ENCODE results near the gene PTPRG.
A peak's percentile ranks its signal among the peaks of the same experiment; 100 is the strongest.

The PTPRG gene

GRCh38 chr3:61828184-61828874 lies 267.0 kb downstream of the PTPRG start:
- H3K14ac ChIP-seq (ENCODE audit: low read length): no peak overlapping the region
- H3K36me3 ChIP-seq (ENCODE audit: control insufficient read depth in 1 of 2, insufficient read depth in 2 of 2, low read length in 2 of 2): no peaks in the 10 kb centered on the region
- no peaks in the 10 kb centered on the region for H3K9me3 ChIP-seq (ENCODE audit: insufficient read depth, low read depth, low read length)
- H3K23ac ChIP-seq (ENCODE audit: low read length): no peak overlapping the region
- peak; percentile 24 to 59 for DNase-seq
- no peak overlapping the region for H3K4ac ChIP-seq (ENCODE audit: low read depth, low read length)
- H3K4me2 ChIP-seq (ENCODE audit: low read length): no peak overlapping the region
- H4K91ac ChIP-seq (ENCODE audit: low read depth, low read length): no peak overlapping the region
- no peak overlapping the region for H2AFZ ChIP-seq (ENCODE audit: insufficient read depth, low read length, poor library complexity)
- no peak overlapping the region for H3K9ac ChIP-seq (ENCODE audit: low read length)
- no peak overlapping the region for H3K27ac ChIP-seq (ENCODE audit: low read depth, low read length)
- no peak overlapping the region for H2BK12ac ChIP-seq (ENCODE audit: low read length)
- no peak overlapping the region for H2BK120ac ChIP-seq (ENCODE audit: insufficient read depth, low read length, poor library complexity)
- no peak overlapping the region for H2AK5ac ChIP-seq (ENCODE audit: low read length)
- no peaks in the 10 kb centered on the region for H3K79me2 ChIP-seq (ENCODE audit: control insufficient read depth, insufficient read depth, low read length, poor library complexity)
- H3K4me1 ChIP-seq (ENCODE audit: control insufficient read depth in 1 of 2, insufficient read depth in 2 of 2, low read length in 2 of 2): no peaks in the 10 kb centered on the region
- no peaks in the 10 kb centered on the region for H3K79me1 ChIP-seq (ENCODE audit: low read length)
- H3K27me3 ChIP-seq (ENCODE audit: insufficient read depth, low read length): no peaks in the 10 kb centered on the region
- H4K8ac ChIP-seq (ENCODE audit: low read depth, low read length): no peak overlapping the region
- H4K12ac ChIP-seq (ENCODE audit: low read depth, low read length): no peak overlapping the region
- no peak overlapping the region for H3K4me3 ChIP-seq (ENCODE audit: low read depth, low read length)
- no peak overlapping the region for H2BK5ac ChIP-seq (ENCODE audit: low read depth, low read length, poor library complexity)
- no peak overlapping the region for H3K18ac ChIP-seq (ENCODE audit: low read length)
- WGBS (ENCODE audit: extremely low coverage, insufficient coverage, insufficient read length): no CpG with 5 or more reads among the region's 7 CpGs

GRCh38 chr3:61828880-61829721 lies 267.7 kb downstream of the PTPRG start:
- Histone ChIP-seq H3K9me3 (ENCODE audit: insufficient read depth, low read depth, low read length) (no peaks in the 10 kb centered on the region), H3K18ac (ENCODE audit: low read length) (no peak overlapping the region)
- no CpG with 5 or more reads among the region's 16 CpGs for WGBS (ENCODE audit: extremely low coverage, insufficient coverage, insufficient read length)

GRCh38 chr3:61829722-61830350 lies 268.5 kb downstream of the PTPRG start:
- H3K79me1 ChIP-seq (ENCODE audit: low read length): no peaks in the 10 kb centered on the region
- no peak overlapping the region for H2AK5ac ChIP-seq (ENCODE audit: low read length)
- no peak overlapping the region for H3K4ac ChIP-seq (ENCODE audit: low read depth, low read length)
- H3K27ac ChIP-seq (ENCODE audit: low read depth, low read length): no peak overlapping the region
- H3K23ac ChIP-seq (ENCODE audit: low read length): no peak overlapping the region
- H4K12ac ChIP-seq (ENCODE audit: low read depth, low read length): no peak overlapping the region
- H3K4me2 ChIP-seq (ENCODE audit: low read length): no peak overlapping the region
- no peak overlapping the region for H4K8ac ChIP-seq (ENCODE audit: low read depth, low read length)
- no peak overlapping the region for H3K4me3 ChIP-seq (ENCODE audit: low read depth, low read length)
- no peak overlapping the region for H3K9ac ChIP-seq (ENCODE audit: low read length)
- no peak overlapping the region for H2BK12ac ChIP-seq (ENCODE audit: low read length)
- no peak overlapping the region for H4K91ac ChIP-seq (ENCODE audit: low read depth, low read length)
- no peaks in the 10 kb centered on the region for H3K27me3 ChIP-seq (ENCODE audit: insufficient read depth, low read length)
- H2BK120ac ChIP-seq (ENCODE audit: insufficient read depth, low read length, poor library complexity): no peak overlapping the region
- no peaks in the 10 kb centered on the region for H3K4me1 ChIP-seq (ENCODE audit: control insufficient read depth in 1 of 2, insufficient read depth in 2 of 2, low read length in 2 of 2)
- H3K36me3 ChIP-seq (ENCODE audit: control insufficient read depth in 1 of 2, insufficient read depth in 2 of 2, low read length in 2 of 2): no peaks in the 10 kb centered on the region
- H3K79me2 ChIP-seq (ENCODE audit: control insufficient read depth, insufficient read depth, low read length, poor library complexity): no peaks in the 10 kb centered on the region
- no peak for DNase-seq
- no peaks in the 10 kb centered on the region for H3K9me3 ChIP-seq (ENCODE audit: insufficient read depth, low read depth, low read length)
- no peak overlapping the region for H3K18ac ChIP-seq (ENCODE audit: low read length)
- H2BK5ac ChIP-seq (ENCODE audit: low read depth, low read length, poor library complexity): no peak overlapping the region
- H2AFZ ChIP-seq (ENCODE audit: insufficient read depth, low read length, poor library complexity): no peak overlapping the region
- no peak overlapping the region for H3K14ac ChIP-seq (ENCODE audit: low read length)
- no CpG with 5 or more reads among the region's 5 CpGs for WGBS (ENCODE audit: extremely low coverage, insufficient coverage, insufficient read length)

More at GRCh38 chr3:61828880-61829721, 267.7 kb downstream of the PTPRG start:
- H2BK5ac ChIP-seq (ENCODE audit: low read depth, low read length, poor library complexity): no peak overlapping the region
- DNase-seq: no peak
- H3K14ac ChIP-seq (ENCODE audit: low read length): no peak overlapping the region
- H3K27ac ChIP-seq (ENCODE audit: low read depth, low read length): no peak overlapping the region
- no peaks in the 10 kb centered on the region for H3K36me3 ChIP-seq (ENCODE audit: control insufficient read depth in 1 of 2, insufficient read depth in 2 of 2, low read length in 2 of 2)
- H3K4me1 ChIP-seq (ENCODE audit: control insufficient read depth in 1 of 2, insufficient read depth in 2 of 2, low read length in 2 of 2): no peaks in the 10 kb centered on the region
- no peak overlapping the region for H4K12ac ChIP-seq (ENCODE audit: low read depth, low read length)
- no peak overlapping the region for H2AK5ac ChIP-seq (ENCODE audit: low read length)
- H3K9ac ChIP-seq (ENCODE audit: low read length): no peak overlapping the region
- H3K4ac ChIP-seq (ENCODE audit: low read depth, low read length): no peak overlapping the region
- H3K23ac ChIP-seq (ENCODE audit: low read length): no peak overlapping the region
- H2BK120ac ChIP-seq (ENCODE audit: insufficient read depth, low read length, poor library complexity): no peak overlapping the region
- no peak overlapping the region for H2AFZ ChIP-seq (ENCODE audit: insufficient read depth, low read length, poor library complexity)
- no peak overlapping the region for H3K4me2 ChIP-seq (ENCODE audit: low read length)
- no peak overlapping the region for H4K8ac ChIP-seq (ENCODE audit: low read depth, low read length)
- H3K4me3 ChIP-seq (ENCODE audit: low read depth, low read length): no peak overlapping the region
- H4K91ac ChIP-seq (ENCODE audit: low read depth, low read length): no peak overlapping the region
- H2BK12ac ChIP-seq (ENCODE audit: low read length): no peak overlapping the region
- no peaks in the 10 kb centered on the region for H3K79me1 ChIP-seq (ENCODE audit: low read length)
- H3K79me2 ChIP-seq (ENCODE audit: control insufficient read depth, insufficient read depth, low read length, poor library complexity): no peaks in the 10 kb centered on the region
- no peaks in the 10 kb centered on the region for H3K27me3 ChIP-seq (ENCODE audit: insufficient read depth, low read length)

- H3K9ac ChIP-seq (ENCODE audit: low read length): no peak overlapping the region
- no peak overlapping the region for H4K8ac ChIP-seq (ENCODE audit: low read depth, low read length)
- no peak overlapping the region for H4K91ac ChIP-seq (ENCODE audit: low read depth, low read length)
- WGBS (ENCODE audit: extremely low coverage, insufficient coverage, insufficient read length): no CpG with 5 or more reads among the region's 1 CpG
- H3K4me2 ChIP-seq (ENCODE audit: low read length): no peak overlapping the region
- DNase-seq: no peak
- H3K4me3 ChIP-seq (ENCODE audit: low read depth, low read length): no peak overlapping the region
- H3K79me1 ChIP-seq (ENCODE audit: low read length): no peaks in the 10 kb centered on the region
- no peak overlapping the region for H4K12ac ChIP-seq (ENCODE audit: low read depth, low read length)
- no peaks in the 10 kb centered on the region for H3K79me2 ChIP-seq (ENCODE audit: control insufficient read depth, insufficient read depth, low read length, poor library complexity)
- H3K18ac ChIP-seq (ENCODE audit: low read length): no peak overlapping the region
- H3K14ac ChIP-seq (ENCODE audit: low read length): no peak overlapping the region
- H3K4me1 ChIP-seq (ENCODE audit: control insufficient read depth in 1 of 2, insufficient read depth in 2 of 2, low read length in 2 of 2): no peaks in the 10 kb centered on the region
- H2BK120ac ChIP-seq (ENCODE audit: insufficient read depth, low read length, poor library complexity): no peak overlapping the region
- no peak overlapping the region for H2AFZ ChIP-seq (ENCODE audit: insufficient read depth, low read length, poor library complexity)
- no peaks in the 10 kb centered on the region for H3K27me3 ChIP-seq (ENCODE audit: insufficient read depth, low read length)
- H2BK12ac ChIP-seq (ENCODE audit: low read length): no peak overlapping the region
- H3K23ac ChIP-seq (ENCODE audit: low read length): no peak overlapping the region
- H2BK5ac ChIP-seq (ENCODE audit: low read depth, low read length, poor library complexity): no peak overlapping the region
- no peaks in the 10 kb centered on the region for H3K36me3 ChIP-seq (ENCODE audit: control insufficient read depth in 1 of 2, insufficient read depth in 2 of 2, low read length in 2 of 2)
- H3K27ac ChIP-seq (ENCODE audit: low read depth, low read length): no peak overlapping the region
- H2AK5ac ChIP-seq (ENCODE audit: low read length): no peak overlapping the region
- no peak overlapping the region for H3K4ac ChIP-seq (ENCODE audit: low read depth, low read length)
- no peaks in the 10 kb centered on the region for H3K9me3 ChIP-seq (ENCODE audit: insufficient read depth, low read depth, low read length)
These were observed 270.6 kb downstream of the PTPRG start for GRCh38 chr3:61831973-61832372.
